Endodermal cell (in vitro differentiated cells): ENCODE data around the gene BIRC7. TPM values are rescaled to one million over a fixed set of nuclear protein-coding genes. Genes with fewer than 3 reads are reported as not detected.

ENCODE experiments used
- DNase-seq: peaks from one replicate; pipeline ENCODE4 v3.0.0-alpha.2; 2017
- H3K27ac ChIP-seq: 2 replicates; pipeline ENCODE4 v1.5.1; 2013; ENCODE audit warnings: mild to moderate bottlenecking, low read depth, low read length, moderate library complexity
- H3K27me3 ChIP-seq: 2 replicates; pipeline ENCODE4 v1.6.1; 2013; ENCODE audit warnings: mild to moderate bottlenecking, low read length, moderate library complexity; ENCODE audit not compliant: insufficient read depth, control insufficient read depth, poor library complexity, severe bottlenecking
- H3K36me3 ChIP-seq: 2 replicates; pipeline ENCODE4 v1.7.0; 2013; ENCODE audit warnings: mild to moderate bottlenecking, low read length, moderate library complexity; ENCODE audit not compliant: control insufficient read depth, insufficient read depth
- H3K4me1 ChIP-seq: one replicate; pipeline ENCODE4 v1.7.0; 2013; ENCODE audit warnings: low read length; ENCODE audit not compliant: control insufficient read depth, insufficient read depth
- H3K4me3 ChIP-seq: 2 replicates; pipeline ENCODE4 v1.5.1; 2013; ENCODE audit warnings: mild to moderate bottlenecking, low read length, moderate library complexity
- H3K9ac ChIP-seq: 2 replicates; pipeline ENCODE4 v1.6.1; 2013; ENCODE audit warnings: mild to moderate bottlenecking, low read length, moderate library complexity; ENCODE audit not compliant: poor library complexity, severe bottlenecking; ENCODE audit errors: extremely low read depth
- H3K9me3 ChIP-seq: 2 replicates; pipeline ENCODE4 v1.6.1; 2013; ENCODE audit warnings: mild to moderate bottlenecking, low read length, moderate library complexity; ENCODE audit not compliant: control insufficient read depth
- H3K27ac Mint-ChIP-seq: 2 replicates; pipeline ENCODE4 v1.8.0; 2020; ENCODE audit warnings: mixed read lengths
- H3K27me3 Mint-ChIP-seq: 2 replicates; pipeline ENCODE4 v1.8.0; 2021; ENCODE audit warnings: mild to moderate bottlenecking, mixed read lengths; ENCODE audit not compliant: insufficient read depth
- H3K36me3 Mint-ChIP-seq: 2 replicates; pipeline ENCODE4 v1.8.0; 2020; ENCODE audit warnings: low read depth, mixed read lengths
- H3K4me1 Mint-ChIP-seq: 2 replicates; pipeline ENCODE4 v1.8.0; 2020; ENCODE audit warnings: mixed read lengths
- H3K4me3 Mint-ChIP-seq: 2 replicates; pipeline ENCODE4 v1.8.0; 2020; ENCODE audit warnings: mild to moderate bottlenecking, moderate library complexity, mixed read lengths
- H3K9me3 Mint-ChIP-seq: 2 replicates; pipeline ENCODE4 v1.8.0; 2020; ENCODE audit warnings: mild to moderate bottlenecking, mixed read lengths
- WGBS, 2 experiments: methylation state at CpG; one replicate each; pipeline versions ENCODE4 v1.1.5 to v1.1.7; 2013; ENCODE audit warnings: missing lambda C conversion rate in 2 of 2, mixed read lengths in 1 of 2; ENCODE audit not compliant: insufficient coverage in 1 of 2, insufficient read length in 1 of 2; 5-methylcytosine and 5-hydroxymethylcytosine counted together
- total RNA-seq, 2 donors: library from RNA; stranded (reverse); fragmentation: NEBNext Ultra II Directional in 1 of 2; extraction: Animal tissue kit (Norgen Biotek cat#: 25700) in 1 of 2; gene quantifications; 2 replicates in 1 of 2; 3 replicates in 1 of 2; pipeline ENCODE4 v1.2.1, GENCODE V29; 2021
- TF ChIP-seq, protein P1 (sequence below): fragments of 200-600 bp; sonication (generic); conservative IDR thresholded peaks from 2 replicates; pipeline ENCODE4 v1.5.0; 2021; ENCODE audit warnings: antibody characterized with exemption, mild to moderate bottlenecking

Gene BIRC7
- total RNA-seq, 2 donors from 2014 or later = not detected

GRCh38 chr20:63273635-63274380 is 38.1 kb downstream of the BIRC7 start:
- Mint-ChIP-seq H3K4me3 (peak overlapping the region; percentile 84), H3K9me3 (no peaks in the 10 kb centered on the region), H3K27ac (peak overlapping the region; percentile 88), H3K36me3 (peaks cover 20% of the 10 kb centered on the region), H3K4me1 (peaks cover 7% of the 10 kb centered on the region), H3K27me3 (no peaks in the 10 kb centered on the region)
- H3K27ac ChIP-seq = no peak overlapping the region
- H3K4me1 ChIP-seq = no peaks in the 10 kb centered on the region
- H3K27me3 ChIP-seq = no peaks in the 10 kb centered on the region
- WGBS, 2 experiments = 52 to 63% methylated on average over 18 of the region's 20 CpGs
- peak overlapping the region; percentile 87 for H3K9ac ChIP-seq
- TF ChIP-seq, protein P1, sequence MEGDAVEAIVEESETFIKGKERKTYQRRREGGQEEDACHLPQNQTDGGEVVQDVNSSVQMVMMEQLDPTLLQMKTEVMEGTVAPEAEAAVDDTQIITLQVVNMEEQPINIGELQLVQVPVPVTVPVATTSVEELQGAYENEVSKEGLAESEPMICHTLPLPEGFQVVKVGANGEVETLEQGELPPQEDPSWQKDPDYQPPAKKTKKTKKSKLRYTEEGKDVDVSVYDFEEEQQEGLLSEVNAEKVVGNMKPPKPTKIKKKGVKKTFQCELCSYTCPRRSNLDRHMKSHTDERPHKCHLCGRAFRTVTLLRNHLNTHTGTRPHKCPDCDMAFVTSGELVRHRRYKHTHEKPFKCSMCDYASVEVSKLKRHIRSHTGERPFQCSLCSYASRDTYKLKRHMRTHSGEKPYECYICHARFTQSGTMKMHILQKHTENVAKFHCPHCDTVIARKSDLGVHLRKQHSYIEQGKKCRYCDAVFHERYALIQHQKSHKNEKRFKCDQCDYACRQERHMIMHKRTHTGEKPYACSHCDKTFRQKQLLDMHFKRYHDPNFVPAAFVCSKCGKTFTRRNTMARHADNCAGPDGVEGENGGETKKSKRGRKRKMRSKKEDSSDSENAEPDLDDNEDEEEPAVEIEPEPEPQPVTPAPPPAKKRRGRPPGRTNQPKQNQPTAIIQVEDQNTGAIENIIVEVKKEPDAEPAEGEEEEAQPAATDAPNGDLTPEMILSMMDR = no peak
- DNase-seq = no peak
- H3K36me3 ChIP-seq = peaks cover 40% of the 10 kb centered on the region
- no peaks in the 10 kb centered on the region for H3K9me3 ChIP-seq
- peak overlapping the region; percentile 98 for H3K4me3 ChIP-seq

DNA sequence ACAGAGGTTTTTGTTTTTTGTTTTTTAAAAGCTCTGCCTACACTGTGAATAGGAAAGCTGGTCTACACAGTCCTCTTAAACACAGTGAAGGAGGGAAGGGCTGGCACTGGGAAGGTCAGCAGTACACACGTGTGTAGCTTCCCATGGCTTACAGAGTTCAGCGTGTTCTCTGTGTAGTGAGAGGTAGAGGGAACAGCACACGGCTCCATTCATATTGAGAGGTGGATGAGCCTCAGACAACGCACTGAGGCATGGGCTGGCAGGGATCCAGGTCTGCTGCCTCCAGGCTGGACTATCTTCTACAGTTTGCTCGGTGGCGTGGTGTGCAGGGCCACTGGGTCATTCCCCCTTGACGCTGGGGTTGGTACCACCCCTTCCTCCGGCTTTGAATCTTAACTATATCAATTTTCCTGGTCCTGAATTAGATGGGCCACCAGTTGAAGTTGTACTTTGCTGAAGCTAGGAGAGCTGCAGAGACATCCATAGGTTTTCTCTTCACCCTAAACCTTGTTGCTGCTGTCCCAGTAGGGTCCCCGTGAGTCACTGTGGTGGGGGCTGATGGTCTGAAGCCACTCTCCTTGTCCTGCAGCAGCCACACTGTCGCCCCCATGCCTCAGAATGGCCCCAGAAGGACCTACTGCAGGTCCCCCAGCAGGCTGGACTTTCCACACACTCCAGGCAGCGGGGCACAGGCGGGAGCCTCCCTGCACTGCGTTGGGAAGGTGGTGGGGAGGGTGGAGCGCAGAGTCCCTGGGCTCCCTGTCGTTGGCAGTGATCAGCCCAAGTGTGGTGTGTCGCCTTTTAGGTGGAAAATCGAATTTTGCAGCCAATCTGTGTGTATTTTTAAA is 38.9 kb downstream of the BIRC7 start:
- 91 to 94% methylated on average over 13 to 17 of the region's 17 CpGs for WGBS, 2 experiments
- TF ChIP-seq, protein P1 = no peak
- Mint-ChIP-seq H3K36me3 (peaks cover 27% of the 10 kb centered on the region), H3K4me1 (peaks cover 7% of the 10 kb centered on the region), H3K4me3 (peak overlapping the region; percentile 84), H3K9me3 (no peaks in the 10 kb centered on the region), H3K27me3 (no peaks in the 10 kb centered on the region), H3K27ac (no peak overlapping the region)
- Histone ChIP-seq H3K4me3 (peak overlapping the region; percentile 44), H3K36me3 (peaks cover 46% of the 10 kb centered on the region), H3K4me1 (no peaks in the 10 kb centered on the region), H3K27ac (no peak overlapping the region), H3K9me3 (no peaks in the 10 kb centered on the region), H3K27me3 (no peaks in the 10 kb centered on the region), H3K9ac (no peak overlapping the region)
- DNase-seq = no peak

DNA sequence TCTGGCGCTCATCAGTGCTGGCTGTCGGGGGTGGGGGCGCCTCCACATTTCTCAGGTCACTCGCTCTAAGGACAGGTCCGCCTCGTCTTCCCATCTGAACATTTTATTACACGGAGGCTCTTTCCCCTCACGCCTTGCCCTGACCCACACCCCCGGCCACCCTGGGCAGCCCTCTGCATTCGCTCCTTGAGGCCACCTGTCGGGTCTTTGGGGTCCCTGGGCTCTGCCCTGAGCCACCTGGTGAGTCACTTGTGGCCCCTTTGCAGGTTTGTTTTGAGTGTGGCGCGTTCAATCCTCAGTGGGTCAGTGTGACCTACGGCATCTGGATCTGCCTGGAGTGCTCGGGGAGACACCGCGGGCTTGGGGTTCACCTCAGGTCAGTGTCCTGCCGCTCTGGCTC is 40.1 kb downstream of the BIRC7 start:
- H3K9me3 Mint-ChIP-seq = no peaks in the 10 kb centered on the region
- TF ChIP-seq, protein P1 = no peak
- Histone ChIP-seq H3K9ac (no peak overlapping the region), H3K27ac (no peak overlapping the region), H3K27me3 (no peaks in the 10 kb centered on the region), H3K36me3 (peaks cover 54% of the 10 kb centered on the region), H3K4me1 (no peaks in the 10 kb centered on the region), H3K9me3 (no peaks in the 10 kb centered on the region), H3K4me3 (no peak overlapping the region)
- peaks cover 31% of the 10 kb centered on the region for H3K36me3 Mint-ChIP-seq
- H3K27me3 Mint-ChIP-seq = no peaks in the 10 kb centered on the region
- H3K27ac Mint-ChIP-seq = no peak overlapping the region
- 94 to 98% methylated on average over 16 to 18 of the region's 18 CpGs for WGBS, 2 experiments
- no peak for DNase-seq
- H3K4me1 Mint-ChIP-seq = peaks cover 7% of the 10 kb centered on the region
- H3K4me3 Mint-ChIP-seq = no peak overlapping the region
